ENCODE data around the gene ST8SIA6. TPM values are rescaled to one million over a fixed set of nuclear protein-coding genes. Genes with fewer than 3 reads are reported as not detected.
A peak's percentile ranks its signal among the peaks of the same experiment; 100 is the strongest.

Gene ST8SIA6
- total and polyA plus RNA-seq, 9 of the 15 experiments (the other 6 are each of a cell fraction or from before 2014, with no cell fraction given): 0.69 to 6.7 (median 5.0) TPM

- Histone ChIP-seq H3K9ac (ENCODE audit: insufficient read depth in 1 of 2, low read depth in 2 of 2, low read length in 2 of 2) (no peak overlapping the region; a peak in 1 of 4 replicates), H3K4me1 (replicated peaks in 1 of 2; ENCODE audit: control insufficient read depth in 2 of 2, insufficient read depth in 2 of 2, low read length in 2 of 2) (peaks cover 6 to 31% of the 10 kb centered on the region in 2 experiments; a peak in 4 of 5 replicates), H3K27me3 (ENCODE audit: control insufficient read depth in 2 of 2, insufficient read depth in 2 of 2, low read length in 2 of 2) (no peaks in the 10 kb centered on the region), H3K27ac (ENCODE audit: extremely low read depth, low read depth, low read length) (peak overlapping the region; percentile 3; the same call in 2 of the 3 replicates), H3K4me2 (ENCODE audit: insufficient read depth, low read length) (no peak overlapping the region), H3K9me3 (replicated peaks; ENCODE audit: control insufficient read depth, insufficient read depth, low read depth, low read length) (no peaks in the 10 kb centered on the region), H3K36me3 (ENCODE audit: control insufficient read depth, insufficient read depth, low read length) (peaks cover 23% of the 10 kb centered on the region), H3K4me3 (no peak overlapping the region), H2AFZ (ENCODE audit: low read depth, low read length) (no peak overlapping the region), H3K79me2 (ENCODE audit: control insufficient read depth, insufficient read depth, low read length) (peaks cover 26% of the 10 kb centered on the region), H4K20me1 (replicated peaks; ENCODE audit: control insufficient read depth, insufficient read depth, low read length) (no peaks in the 10 kb centered on the region), H3K9me1 (ENCODE audit: control insufficient read depth, insufficient read depth, low read length) (no peaks in the 10 kb centered on the region)
- DNase-seq (ENCODE audit: extremely low read depth in 1 of 4, low spot score in 3 of 4): no peak
- in situ Hi-C loops (cut with MboI): no loop called here
- no peak for ATAC-seq
- WGBS (ENCODE audit: insufficient coverage, low coverage, missing lambda C conversion rate): 8% methylated on average over 1 of the region's 1 CpG
- no TSS peak for BruUV-seq (replicated peaks)
- peak; percentile 32 for FAIRE-seq
- ChIA-PET CTCF (ENCODE audit: low intra/inter-chr PET ratio) (no interaction called here), POLR2A (interaction anchor here (0.7 to 3.1 kb wide), 4 partner anchors 10 to 204 kb away, joined by 3 to 29 read pairs (median 12); partner anchors contain the start of gene ST8SIA6)
- intact Hi-C loops (cut with micrococcal nuclease): no loop called here
- TF ChIP-seq BMI1 (IDR thresholded peaks at IDR 0.05; ENCODE audit: low read length) (no peak), KLF10 (CRISPR knock-in tag; IDR thresholded peaks at IDR 0.05) (no peak), POLR2AphosphoS2 (IDR thresholded peaks at IDR 0.05; ENCODE audit: low read length) (no peak), ZNF140 (CRISPR knock-in tag; IDR thresholded peaks at IDR 0.05) (no peak), MECOM (CRISPR knock-in tag; IDR thresholded peaks at IDR 0.05) (no peak), MCM7 (IDR thresholded peaks at IDR 0.05) (no peak), TARDBP (IDR thresholded peaks at IDR 0.05) (no peak), FOXO4 (CRISPR knock-in tag; IDR thresholded peaks at IDR 0.05) (no peak), ZNF239 (CRISPR knock-in tag; IDR thresholded peaks at IDR 0.05) (no peak), JUN (IDR thresholded peaks at IDR 0.05; ENCODE audit: borderline replicate concordance, low read depth, low read length) (no peak), JUN (CRISPR knock-in tag; IDR thresholded peaks at IDR 0.05; ENCODE audit: borderline replicate concordance) (no peak), TEAD4 (IDR thresholded peaks at IDR 0.05; ENCODE audit: low read length) (no peak), TEAD4 (CRISPR knock-in tag; IDR thresholded peaks at IDR 0.05; ENCODE audit: borderline replicate concordance) (no peak), RNF2 (IDR thresholded peaks at IDR 0.05) (no peak), SMARCB1 (IDR thresholded peaks at IDR 0.05; ENCODE audit: insufficient read length, low read depth) (no peak), RBM17 (IDR thresholded peaks at IDR 0.05; ENCODE audit: borderline replicate concordance, low read depth, low read length) (no peak), ZBTB11 (CRISPR knock-in tag; IDR thresholded peaks at IDR 0.05) (no peak), POLR2G (IDR thresholded peaks at IDR 0.05; ENCODE audit: low read depth, low read length) (0 out of 2 replicates have a peak, but pooled peaks have one; percentile 11), PCBP1 (IDR thresholded peaks at IDR 0.05; ENCODE audit: low read depth, low read length, poor library complexity, severe bottlenecking) (no peak), TRIM28 (IDR thresholded peaks at IDR 0.05) (no peak), DPF2 (IDR thresholded peaks at IDR 0.05) (0 out of 2 replicates have a peak, but pooled peaks have one; percentile 15), SMC3 (conservative IDR thresholded peaks at IDR 0.05; ENCODE audit: insufficient read depth, low read depth, low read length) (no peak)
Measured at GRCh38 chr10:17438583-17438982, 15.8 kb downstream of the ST8SIA6 start.

Measured in K562 (cell line).